Measurements from ENCODE around the gene TMEM18.

Gene TMEM18

GRCh38 chr2:650343-651310, 26.6 kb downstream of the TMEM18 start:
- no peak for FAIRE-seq

GRCh38 chr2:649426-650342, 27.5 kb downstream of the TMEM18 start:
- FAIRE-seq = no peak

- FAIRE-seq = no peak
These were observed 28.5 kb downstream of the TMEM18 start for GRCh38 chr2:648476-649424.

- FAIRE-seq = no peak
These were observed 29.4 kb downstream of the TMEM18 start for GRCh38 chr2:647691-648231.

DNA sequence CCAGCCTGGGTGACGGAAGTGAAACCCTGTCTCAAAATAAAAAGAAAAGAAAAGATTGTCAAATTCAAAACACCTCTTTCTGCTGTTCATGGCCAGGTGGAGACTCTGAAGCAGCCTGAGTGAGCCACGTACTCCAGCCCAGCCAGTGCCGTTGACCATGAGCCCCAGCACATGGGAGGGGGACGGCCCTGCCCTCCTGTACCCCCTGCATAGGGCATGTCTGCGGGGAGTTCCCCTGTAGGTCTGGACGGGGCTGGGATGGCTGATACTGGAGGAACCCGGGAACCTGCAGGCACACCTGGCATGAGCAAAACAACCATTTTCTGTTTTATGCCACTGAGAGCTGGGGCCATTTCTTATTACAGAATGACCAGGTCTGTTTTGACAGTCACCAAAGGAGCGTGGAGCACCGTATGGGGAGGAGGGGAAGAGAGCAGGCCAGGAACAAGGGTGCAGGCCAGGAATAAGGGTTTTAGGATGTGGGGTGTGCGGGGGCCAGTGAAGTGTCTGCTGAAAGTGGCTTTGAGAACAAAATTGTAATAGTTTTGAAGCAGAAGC, 30.1 kb downstream of the TMEM18 start:
- no peak for FAIRE-seq

- FAIRE-seq = no peak
These were observed 32.3 kb downstream of the TMEM18 start for GRCh38 chr2:644871-645270.

- FAIRE-seq = no peak
These were observed 33.4 kb downstream of the TMEM18 start for GRCh38 chr2:643761-644160.

GRCh38 chr2:643334-643733, 33.9 kb downstream of the TMEM18 start:
- no peak for FAIRE-seq

DNA sequence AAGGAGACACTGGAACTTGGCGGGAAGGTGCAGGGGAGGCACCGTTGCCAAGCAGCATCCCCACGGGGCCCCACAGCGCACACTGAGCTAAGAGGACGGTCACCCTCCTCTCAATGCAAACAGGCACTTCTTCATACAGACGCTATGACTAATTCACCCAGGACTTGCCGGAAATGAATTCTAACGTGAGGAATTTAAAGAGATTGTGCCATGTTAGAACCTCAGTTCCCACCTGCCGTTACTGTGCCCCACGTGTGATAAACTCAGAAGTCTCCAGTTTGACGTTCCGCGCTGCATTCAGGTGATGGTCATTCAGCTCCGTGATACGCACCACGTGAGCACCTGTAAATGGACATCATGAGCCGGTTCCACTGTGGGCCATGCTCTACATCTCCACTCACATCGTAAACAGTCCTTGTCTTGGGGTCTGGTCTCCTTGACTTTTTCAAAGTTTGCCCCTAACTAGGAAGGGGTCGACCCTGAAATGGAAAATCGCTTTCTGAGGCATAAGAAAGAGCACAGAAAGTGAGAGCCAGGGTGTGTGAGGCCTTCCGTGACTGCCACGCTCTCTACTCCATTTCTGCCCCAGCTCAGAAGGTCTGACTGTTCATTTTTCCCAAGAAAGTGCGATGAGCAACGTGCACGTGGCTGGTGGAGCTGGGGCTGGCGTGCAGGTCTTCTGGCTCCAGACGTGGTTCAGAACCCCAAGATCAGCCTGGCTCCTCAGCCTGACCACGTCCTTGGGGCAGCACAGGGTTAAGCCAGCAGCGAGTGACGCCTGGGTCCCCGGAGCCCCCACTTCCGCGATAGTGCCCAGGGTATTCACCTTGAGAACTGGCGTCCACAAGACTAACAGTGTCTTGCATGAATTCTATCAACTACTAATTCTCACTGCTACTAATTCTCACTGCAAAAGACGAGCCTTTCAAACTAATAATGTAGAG, 35.1 kb downstream of the TMEM18 start:
- no peak for FAIRE-seq

- no peak for FAIRE-seq
These were observed 35.9 kb downstream of the TMEM18 start for GRCh38 chr2:641164-641871.

- no peak for FAIRE-seq
These were observed 37.5 kb downstream of the TMEM18 start for GRCh38 chr2:639703-640102.

DNA sequence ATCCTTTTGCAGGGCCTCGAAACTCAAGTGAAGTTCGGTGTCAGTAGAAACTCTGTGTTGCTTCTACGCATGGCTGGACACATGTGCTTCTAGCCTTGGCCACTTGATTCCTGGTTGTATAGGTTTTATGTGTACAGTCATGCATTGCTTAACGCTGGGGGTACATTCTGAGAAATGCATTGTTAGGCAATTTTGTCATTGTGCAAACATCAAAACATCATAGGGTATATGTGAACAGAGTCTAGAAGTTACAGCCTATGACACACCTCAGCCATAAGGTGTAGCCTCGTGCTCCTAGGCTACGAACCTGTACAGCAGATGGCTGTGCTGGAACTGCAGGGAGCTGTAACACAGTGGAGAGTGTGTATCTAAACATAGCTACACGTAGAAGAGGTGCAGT, 39.4 kb downstream of the TMEM18 start:
- no peak for FAIRE-seq

DNA sequence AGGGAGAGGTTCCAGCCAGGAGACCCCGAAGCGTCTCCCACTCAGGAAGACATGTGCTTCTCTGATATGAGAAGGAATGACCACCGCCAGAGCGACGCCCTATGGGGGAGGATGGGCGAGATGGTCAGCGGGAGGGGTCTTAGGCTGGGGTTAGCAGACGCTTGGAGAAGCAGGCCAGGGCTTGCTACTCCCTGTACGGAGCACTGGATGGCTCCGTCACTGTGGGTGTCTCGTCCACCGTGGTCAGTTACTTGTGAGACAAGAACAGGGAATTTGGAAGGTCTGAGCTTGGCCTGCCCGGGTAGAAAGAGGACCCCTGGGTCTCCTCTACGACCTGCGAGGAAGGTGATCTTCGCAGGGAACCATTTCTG, 39.8 kb downstream of the TMEM18 start:
- FAIRE-seq = no peak

DNA sequence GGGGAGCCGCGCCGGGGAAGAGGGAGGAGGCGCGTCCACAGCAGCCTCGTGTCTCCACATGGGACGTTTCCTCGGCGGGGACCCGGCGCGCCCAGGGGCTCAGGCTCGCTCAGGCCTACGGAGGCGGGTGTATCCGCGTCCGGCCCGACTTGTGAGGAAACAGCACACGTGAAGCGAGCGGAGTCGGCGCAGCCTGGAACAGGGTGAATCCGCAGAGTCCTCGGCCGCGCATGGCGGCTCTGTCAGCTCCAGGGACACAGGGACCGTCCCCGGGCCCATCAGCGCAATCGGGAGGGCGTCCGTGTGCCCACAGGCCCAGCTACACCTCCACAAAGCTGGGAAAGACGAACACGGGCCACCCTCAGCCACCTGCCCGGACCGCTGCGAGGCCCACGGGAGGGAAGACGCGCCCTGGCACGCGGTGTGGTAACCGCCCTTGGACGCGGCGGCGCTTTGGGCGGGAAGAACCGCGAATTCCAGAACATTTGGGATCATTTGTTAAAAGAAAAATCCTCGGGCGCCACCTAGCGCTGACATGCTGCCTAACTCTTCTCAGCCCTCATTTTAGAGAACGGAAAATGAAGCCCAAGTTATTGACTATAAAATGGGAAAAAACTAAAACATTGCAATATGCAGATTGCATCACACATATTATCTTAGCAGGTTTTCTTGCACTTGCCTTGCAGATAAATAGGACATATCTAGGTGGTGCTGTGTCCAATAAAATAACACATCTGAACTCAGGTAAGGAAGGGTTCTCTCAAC, 40.4 kb downstream of the TMEM18 start:
- no peak for FAIRE-seq

DNA sequence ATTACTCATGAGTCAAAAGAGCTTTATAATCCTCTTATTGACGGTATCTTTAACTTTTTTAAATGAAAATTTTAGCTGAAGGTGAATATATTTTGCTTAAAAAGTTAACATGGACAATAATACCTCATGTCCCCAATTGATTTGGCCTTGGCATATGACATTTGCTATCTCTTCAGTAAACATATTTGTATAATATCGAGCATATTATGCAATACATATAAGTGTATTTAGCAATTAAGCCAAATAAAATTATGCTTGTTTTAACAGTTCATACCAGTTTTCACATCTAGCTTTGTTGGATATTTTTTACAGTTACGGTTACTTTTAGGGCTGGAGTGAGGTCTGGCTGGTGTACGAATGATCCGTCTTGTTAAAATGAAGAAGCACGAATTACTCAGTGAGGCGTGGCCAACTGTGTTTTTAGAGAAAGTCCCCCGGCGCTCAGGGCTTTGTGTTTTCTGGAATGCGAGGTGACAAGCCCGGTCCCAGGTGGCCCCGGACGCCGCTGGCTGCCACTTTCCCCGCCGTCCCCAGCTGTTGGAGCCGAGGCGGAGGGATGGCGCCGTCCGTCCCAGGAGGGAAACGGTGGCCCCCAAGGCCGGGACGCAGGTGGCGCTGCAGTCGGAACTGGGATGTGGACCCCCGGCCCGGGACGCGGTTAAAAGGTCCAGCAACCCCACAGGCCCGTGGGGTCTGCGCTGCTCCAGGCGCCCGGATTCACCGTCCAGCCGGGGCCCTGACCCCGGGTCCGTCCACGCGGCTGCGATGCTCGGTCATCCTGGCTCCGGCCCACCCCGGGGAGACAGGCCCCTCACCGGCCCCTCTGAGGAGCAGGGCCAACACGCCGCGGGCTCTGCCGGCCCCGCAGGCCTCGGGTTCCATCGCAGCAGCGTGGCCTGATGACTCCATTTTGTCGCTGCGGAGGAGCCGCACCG, 41.3 kb downstream of the TMEM18 start:
- no peak for FAIRE-seq

DNA sequence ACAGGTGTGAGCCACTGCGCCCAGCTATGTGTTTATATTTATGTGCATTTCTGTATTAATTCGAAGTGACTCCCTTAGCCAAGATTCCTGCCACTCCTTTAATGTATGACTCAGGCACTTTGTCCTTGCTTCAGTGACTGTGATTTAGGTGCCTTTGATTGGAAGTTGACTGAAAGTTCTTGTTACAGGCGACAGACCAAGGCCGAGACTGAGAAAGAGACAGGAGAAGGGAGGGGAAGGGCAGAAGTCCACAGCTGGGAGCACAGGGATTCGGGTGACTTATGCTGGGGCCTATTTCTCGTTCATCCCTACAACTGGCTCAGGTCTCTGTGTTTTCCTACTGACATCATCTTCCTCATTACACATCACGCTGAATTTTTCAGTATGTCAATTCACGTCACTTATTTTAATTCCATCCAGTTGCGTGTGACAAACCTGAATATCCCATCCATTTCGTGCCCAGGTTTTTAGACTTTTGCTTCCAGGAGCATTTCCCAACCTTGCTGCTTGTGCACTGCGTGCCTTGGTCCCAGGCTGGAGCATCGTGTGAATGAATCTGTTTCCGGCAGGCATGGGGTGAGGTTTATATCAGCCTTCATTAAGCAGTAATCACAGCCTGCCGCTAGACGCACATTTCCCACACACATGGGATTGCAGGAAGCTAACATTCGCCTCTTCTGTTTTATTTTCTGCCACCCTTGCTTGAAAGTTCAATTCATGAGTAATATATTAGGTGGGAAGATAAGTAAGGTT, 42.4 kb downstream of the TMEM18 start:
- FAIRE-seq = no peak

GRCh38 chr2:634041-634440, 43.2 kb downstream of the TMEM18 start:
- no peak for FAIRE-seq
